ENCODE results near the gene INSR.
"Not testable (repeated sequence)": the region's sequence is repeated elsewhere in the genome, so short reads cannot be mapped to it uniquely, and the experiment has no call there.

Gene INSR

DNA sequence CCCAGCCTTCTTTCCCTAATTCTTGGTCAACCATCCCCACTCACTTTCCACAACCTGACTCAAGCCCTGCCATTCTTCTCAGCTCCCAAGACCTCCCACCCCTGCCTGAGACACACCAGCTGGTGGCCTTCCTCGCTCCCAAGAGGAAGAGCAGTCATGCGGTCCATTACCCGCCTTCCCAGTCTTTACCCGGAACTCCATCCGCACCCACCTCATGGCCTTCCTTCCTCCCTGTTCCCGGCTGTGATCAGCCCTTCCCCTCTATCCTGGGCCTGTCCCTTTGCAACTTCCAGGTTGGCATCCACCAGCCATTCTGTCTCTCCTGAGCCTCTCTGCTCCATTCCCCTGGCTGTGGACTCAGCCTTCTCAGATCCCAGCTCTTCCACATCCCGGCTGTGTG lies 18.6 kb upstream of the INSR start:
- no peak overlapping the region for H3K27ac ChIP-seq (ENCODE audit: low read length, poor library complexity, severe bottlenecking)
- H3K9me3 ChIP-seq (ENCODE audit: control insufficient read depth, low read length), result no peaks in the 10 kb centered on the region
- no peak overlapping the region for H2AFZ ChIP-seq (ENCODE audit: low read depth, low read length)
- H3K4ac ChIP-seq (ENCODE audit: low read depth in 1 of 2, low read length in 2 of 2), result no peak overlapping the region
- 89% methylated on average over 7 of the region's 7 CpGs for WGBS
- H4K8ac ChIP-seq (ENCODE audit: low read length), result no peak overlapping the region
- no peak overlapping the region for H3K14ac ChIP-seq (ENCODE audit: low read length in 2 of 2)
- H2BK5ac ChIP-seq (ENCODE audit: low read depth, low read length, poor library complexity, severe bottlenecking), result no peak overlapping the region
- no peak overlapping the region for H2BK120ac ChIP-seq (ENCODE audit: low read depth, low read length)
- H3K4me2 ChIP-seq (ENCODE audit: low read length, poor library complexity, severe bottlenecking), result no peak overlapping the region
- DNase-seq, result no peak
- no peaks in the 10 kb centered on the region for H3K4me1 ChIP-seq (ENCODE audit: control insufficient read depth, insufficient read depth, low read depth, low read length)
- H2BK15ac ChIP-seq (ENCODE audit: low read depth, poor library complexity, severe bottlenecking), result no peak overlapping the region
- H3K27me3 ChIP-seq (ENCODE audit: control insufficient read depth in 1 of 2, insufficient read depth in 1 of 2, low read length in 2 of 2), result no peaks in the 10 kb centered on the region
- H3K4me3 ChIP-seq (ENCODE audit: insufficient read depth in 1 of 2, low read depth in 1 of 2, low read length in 2 of 2), result no peak overlapping the region
- no peaks in the 10 kb centered on the region for H3K79me1 ChIP-seq (replicated peaks; ENCODE audit: low read length, poor library complexity, severe bottlenecking)
- no peak overlapping the region for H3K9ac ChIP-seq (ENCODE audit: low read length)
- H2AK5ac ChIP-seq (ENCODE audit: low read length, severe bottlenecking), result no peak overlapping the region
- H3K18ac ChIP-seq (ENCODE audit: low read depth in 1 of 2, low read length in 2 of 2), result no peak overlapping the region
- no peak overlapping the region for H3K23ac ChIP-seq (ENCODE audit: low read length in 2 of 2)
- H3K36me3 ChIP-seq (ENCODE audit: control insufficient read depth in 1 of 2, insufficient read depth in 2 of 2, low read depth in 1 of 2, low read length in 2 of 2), result no peaks in the 10 kb centered on the region
- no peak overlapping the region for H2BK12ac ChIP-seq (ENCODE audit: low read length in 2 of 2)
- no peak overlapping the region for H4K91ac ChIP-seq (ENCODE audit: low read length)

DNA sequence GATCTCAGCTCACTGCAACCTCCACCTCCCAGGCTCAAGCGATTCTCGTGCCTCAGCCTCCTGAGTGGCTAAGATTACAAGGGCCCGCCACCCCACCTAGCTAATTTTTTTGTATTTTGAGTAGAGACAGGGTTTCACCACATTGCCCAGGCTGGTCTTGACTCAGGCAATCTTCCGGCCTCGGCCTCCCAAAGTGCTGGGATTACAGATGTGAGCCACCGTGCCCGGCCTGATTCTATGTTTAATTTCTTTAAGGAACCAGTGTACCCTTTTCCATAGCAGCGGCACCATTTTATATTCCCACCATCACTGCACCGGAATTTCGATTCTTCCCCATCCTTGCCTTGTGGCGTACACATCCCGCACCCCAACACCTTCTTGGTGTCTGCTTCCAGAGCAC lies 17.7 kb upstream of the INSR start:
- H4K8ac ChIP-seq (ENCODE audit: low read length), result no peak overlapping the region
- no peak overlapping the region for H3K18ac ChIP-seq (ENCODE audit: low read depth in 1 of 2, low read length in 2 of 2)
- H2BK12ac ChIP-seq (ENCODE audit: low read length in 2 of 2), result no peak overlapping the region
- no peak overlapping the region for H4K91ac ChIP-seq (ENCODE audit: low read length)
- no peak overlapping the region for H2AFZ ChIP-seq (ENCODE audit: low read depth, low read length)
- no peaks in the 10 kb centered on the region for H3K4me1 ChIP-seq (ENCODE audit: control insufficient read depth, insufficient read depth, low read depth, low read length)
- no peaks in the 10 kb centered on the region for H3K27me3 ChIP-seq (ENCODE audit: control insufficient read depth in 1 of 2, insufficient read depth in 1 of 2, low read length in 2 of 2)
- H2BK15ac ChIP-seq (ENCODE audit: low read depth, poor library complexity, severe bottlenecking), result no peak overlapping the region
- WGBS, result 91% methylated on average over 12 of the region's 12 CpGs
- H3K9me3 ChIP-seq (ENCODE audit: control insufficient read depth, low read length), result no peaks in the 10 kb centered on the region
- H2BK120ac ChIP-seq (ENCODE audit: low read depth, low read length), result no peak overlapping the region
- H3K79me1 ChIP-seq (replicated peaks; ENCODE audit: low read length, poor library complexity, severe bottlenecking), result no peaks in the 10 kb centered on the region
- no peak overlapping the region for H2AK5ac ChIP-seq (ENCODE audit: low read length, severe bottlenecking)
- no peak for DNase-seq
- no peaks in the 10 kb centered on the region for H3K36me3 ChIP-seq (ENCODE audit: control insufficient read depth in 1 of 2, insufficient read depth in 2 of 2, low read depth in 1 of 2, low read length in 2 of 2)
- H2BK5ac ChIP-seq (ENCODE audit: low read depth, low read length, poor library complexity, severe bottlenecking), result no peak overlapping the region
- H3K14ac ChIP-seq (ENCODE audit: low read length in 2 of 2), result no peak overlapping the region
- no peak overlapping the region for H3K9ac ChIP-seq (ENCODE audit: low read length)
- H3K23ac ChIP-seq (ENCODE audit: low read length in 2 of 2), result no peak overlapping the region
- no peak overlapping the region for H3K4me3 ChIP-seq (ENCODE audit: insufficient read depth in 1 of 2, low read depth in 1 of 2, low read length in 2 of 2)
- no peak overlapping the region for H3K27ac ChIP-seq (ENCODE audit: low read length, poor library complexity, severe bottlenecking)
- no peak overlapping the region for H3K4ac ChIP-seq (ENCODE audit: low read depth in 1 of 2, low read length in 2 of 2)
- no peak overlapping the region for H3K4me2 ChIP-seq (ENCODE audit: low read length, poor library complexity, severe bottlenecking)

DNA sequence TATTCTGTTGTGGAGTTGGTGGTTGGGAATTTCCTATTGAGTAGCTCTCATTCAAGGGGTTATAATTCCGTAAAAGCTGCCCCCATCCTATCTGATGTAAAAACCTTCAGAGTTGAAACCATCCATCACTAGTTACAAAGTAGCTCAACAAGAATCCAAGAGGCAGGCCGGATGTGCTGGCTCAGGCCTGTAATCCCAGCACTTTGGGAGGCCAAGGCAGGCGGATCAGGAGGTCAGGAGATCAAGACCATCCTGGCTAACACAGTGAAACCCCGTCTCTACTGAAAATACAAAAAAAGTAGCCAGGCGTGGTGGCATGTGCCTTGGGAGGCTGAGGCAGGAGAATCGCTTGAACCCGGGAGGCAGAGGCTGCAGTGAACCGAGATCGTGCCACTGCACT lies 14.1 kb upstream of the INSR start:
- H2BK15ac ChIP-seq (ENCODE audit: low read depth, poor library complexity, severe bottlenecking); H3K9ac ChIP-seq (ENCODE audit: low read length); H2BK12ac ChIP-seq (ENCODE audit: low read length in 2 of 2); H2BK120ac ChIP-seq (ENCODE audit: low read depth, low read length); H3K79me1 ChIP-seq (replicated peaks; ENCODE audit: low read length, poor library complexity, severe bottlenecking); H3K18ac ChIP-seq (ENCODE audit: low read depth in 1 of 2, low read length in 2 of 2); H3K4me1 ChIP-seq (ENCODE audit: control insufficient read depth, insufficient read depth, low read depth, low read length); H2AK5ac ChIP-seq (ENCODE audit: low read length, severe bottlenecking); H2BK5ac ChIP-seq (ENCODE audit: low read depth, low read length, poor library complexity, severe bottlenecking); H4K8ac ChIP-seq (ENCODE audit: low read length); H3K4me3 ChIP-seq (ENCODE audit: insufficient read depth in 1 of 2, low read depth in 1 of 2, low read length in 2 of 2); H3K27me3 ChIP-seq (ENCODE audit: control insufficient read depth in 1 of 2, insufficient read depth in 1 of 2, low read length in 2 of 2); H2AFZ ChIP-seq (ENCODE audit: low read depth, low read length); H3K9me3 ChIP-seq (ENCODE audit: control insufficient read depth, low read length); H3K36me3 ChIP-seq (ENCODE audit: control insufficient read depth in 1 of 2, insufficient read depth in 2 of 2, low read depth in 1 of 2, low read length in 2 of 2); H3K4me2 ChIP-seq (ENCODE audit: low read length, poor library complexity, severe bottlenecking); H4K91ac ChIP-seq (ENCODE audit: low read length); H3K14ac ChIP-seq (ENCODE audit: low read length in 2 of 2); H3K23ac ChIP-seq (ENCODE audit: low read length in 2 of 2); DNase-seq; H3K27ac ChIP-seq (ENCODE audit: low read length, poor library complexity, severe bottlenecking); H3K4ac ChIP-seq (ENCODE audit: low read depth in 1 of 2, low read length in 2 of 2): not testable (repeated sequence)
- WGBS, result 83% methylated on average over 9 of the region's 9 CpGs

DNA sequence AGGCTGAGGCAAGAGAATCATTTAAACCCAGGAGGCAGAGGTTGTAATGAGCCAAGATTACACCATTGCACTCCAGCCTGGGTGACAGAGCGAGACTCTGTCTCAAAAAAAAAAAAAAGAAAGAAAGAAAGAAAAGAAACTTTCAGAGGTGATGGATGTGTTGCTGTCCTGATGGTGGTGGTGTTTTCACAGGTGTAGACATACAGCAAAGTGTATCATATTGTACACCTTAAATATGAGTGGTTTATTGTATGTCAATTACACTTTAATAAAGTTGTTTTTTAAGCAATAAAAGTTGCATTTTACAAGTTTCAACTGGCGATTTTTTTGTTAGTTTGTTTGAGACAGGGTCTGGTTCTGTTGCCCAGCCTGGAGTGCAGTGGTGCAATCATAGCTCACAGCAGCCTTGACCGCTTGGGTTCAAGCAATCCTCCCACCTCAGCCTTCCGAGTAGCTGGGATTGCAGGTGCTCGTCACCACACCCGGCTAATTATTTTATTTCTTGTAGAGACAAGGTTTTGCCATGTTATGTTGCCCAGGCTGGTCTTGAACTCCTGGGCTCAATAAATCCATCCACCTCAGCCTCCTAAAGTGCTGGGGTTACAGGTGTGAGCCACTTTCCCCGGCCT lies 13.5 kb upstream of the INSR start:
- Histone ChIP-seq H3K9me3 (ENCODE audit: control insufficient read depth, low read length) (no peaks in the 10 kb centered on the region), H3K27ac (ENCODE audit: low read length, poor library complexity, severe bottlenecking) (no peak overlapping the region), H2AFZ (ENCODE audit: low read depth, low read length) (no peak overlapping the region), H2BK5ac (ENCODE audit: low read depth, low read length, poor library complexity, severe bottlenecking) (no peak overlapping the region), H2AK5ac (ENCODE audit: low read length, severe bottlenecking) (no peak overlapping the region), H3K14ac (ENCODE audit: low read length in 2 of 2) (no peak overlapping the region), H3K79me1 (replicated peaks; ENCODE audit: low read length, poor library complexity, severe bottlenecking) (no peaks in the 10 kb centered on the region), H3K23ac (ENCODE audit: low read length in 2 of 2) (no peak overlapping the region), H2BK120ac (ENCODE audit: low read depth, low read length) (no peak overlapping the region), H4K91ac (ENCODE audit: low read length) (no peak overlapping the region), H3K4ac (ENCODE audit: low read depth in 1 of 2, low read length in 2 of 2) (no peak overlapping the region), H3K9ac (ENCODE audit: low read length) (no peak overlapping the region), H2BK12ac (ENCODE audit: low read length in 2 of 2) (no peak overlapping the region), H3K4me2 (ENCODE audit: low read length, poor library complexity, severe bottlenecking) (no peak overlapping the region), H3K36me3 (ENCODE audit: control insufficient read depth in 1 of 2, insufficient read depth in 2 of 2, low read depth in 1 of 2, low read length in 2 of 2) (no peaks in the 10 kb centered on the region), H4K8ac (ENCODE audit: low read length) (no peak overlapping the region), H3K4me1 (ENCODE audit: control insufficient read depth, insufficient read depth, low read depth, low read length) (no peaks in the 10 kb centered on the region), H3K4me3 (ENCODE audit: insufficient read depth in 1 of 2, low read depth in 1 of 2, low read length in 2 of 2) (no peak overlapping the region), H3K27me3 (ENCODE audit: control insufficient read depth in 1 of 2, insufficient read depth in 1 of 2, low read length in 2 of 2) (peaks cover 0 to 5% of the 10 kb centered on the region in 2 experiments), H2BK15ac (ENCODE audit: low read depth, poor library complexity, severe bottlenecking) (no peak overlapping the region), H3K18ac (ENCODE audit: low read depth in 1 of 2, low read length in 2 of 2) (no peak overlapping the region)
- WGBS, result 84% methylated on average over 7 of the region's 7 CpGs
- no peak for DNase-seq

Data from mesenchymal stem cell (in vitro differentiated cells and primary cell).